Jurkat, Clone E6-1 (cell line): ENCODE data around the gene TRIM38.
A peak's percentile ranks its signal among the peaks of the same experiment; 100 is the strongest.
"Not testable (repeated sequence)": the region's sequence is repeated elsewhere in the genome, so short reads cannot be mapped to it uniquely, and the experiment has no call there.

ENCODE experiments used
- DNase-seq: peaks from one replicate; pipeline ENCODE4 v3.0.0-alpha.2; 2011; ENCODE audit warnings: low read depth, low spot score
- H3K4me3 ChIP-seq: 2 replicates; pipeline ENCODE4 v1.5.1; 2011; ENCODE audit warnings: mild to moderate bottlenecking, low read length, control low read depth, moderate library complexity

The TRIM38 gene

DNA sequence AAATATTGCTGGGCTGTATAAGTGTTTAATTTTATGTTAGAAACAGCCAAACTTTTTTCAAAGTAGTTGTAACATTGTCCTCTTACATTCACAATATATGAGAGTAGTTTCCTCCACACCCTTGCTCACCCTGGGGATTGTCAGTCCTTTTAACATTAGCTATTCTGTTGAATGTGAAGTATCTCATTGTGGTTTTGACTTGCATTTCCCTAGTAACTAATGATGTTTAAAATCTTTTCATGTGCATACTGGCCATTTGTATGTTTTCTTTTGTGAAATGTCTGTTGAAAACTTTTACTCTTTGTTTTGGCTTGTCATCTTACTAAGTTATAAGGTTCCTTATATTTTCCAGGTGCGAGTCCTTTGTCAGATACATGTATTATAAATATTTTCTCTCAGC, 32.9 kb downstream of the TRIM38 start:
- H3K4me3 ChIP-seq, result no peak overlapping the region
- DNase-seq, result peak; percentile 3

DNA sequence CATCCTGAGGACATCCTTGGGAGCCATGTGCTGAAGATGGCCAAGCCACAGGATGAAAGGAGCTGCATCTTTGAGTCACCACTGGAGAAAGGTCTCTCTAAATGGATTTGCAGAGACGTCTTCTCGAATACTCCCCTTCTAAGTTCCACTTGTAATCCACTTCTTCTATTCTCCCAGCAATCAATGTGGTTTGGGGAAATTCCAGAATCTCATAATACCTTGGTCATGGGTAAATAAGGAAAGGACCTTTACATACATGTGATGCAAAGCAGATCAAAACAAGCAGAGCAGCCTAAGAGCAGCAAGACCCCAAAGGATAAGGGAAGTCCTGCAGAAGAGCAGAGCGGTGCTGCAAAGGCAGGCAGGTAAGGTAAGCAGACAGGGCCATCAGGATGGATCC, 35.3 kb downstream of the TRIM38 start:
- no peak overlapping the region for H3K4me3 ChIP-seq
- DNase-seq, result no peak

GRCh38 chr6:25998379-25998778, 35.8 kb downstream of the TRIM38 start:
- H3K4me3 ChIP-seq, result no peak overlapping the region
- DNase-seq, result no peak

DNA sequence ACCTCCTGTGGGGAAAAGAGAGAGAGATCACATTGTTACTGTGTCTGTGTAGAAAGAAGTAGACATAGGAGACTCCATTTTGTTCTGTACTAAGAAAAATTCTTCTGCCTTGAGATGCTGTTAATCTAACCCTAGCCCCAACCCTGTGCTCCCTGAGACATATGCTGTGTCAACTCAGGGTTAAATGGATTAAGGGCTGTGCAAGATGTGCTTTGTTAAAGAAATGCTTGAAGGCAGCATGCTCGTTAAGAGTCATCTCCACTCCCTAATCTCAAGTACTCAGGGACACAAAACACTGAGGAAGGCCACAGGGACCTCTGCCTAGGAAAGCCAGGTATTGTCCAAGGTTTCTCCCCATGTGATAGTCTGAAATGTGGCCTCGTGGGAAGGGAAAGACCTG, 36.6 kb downstream of the TRIM38 start:
- not testable (repeated sequence) for DNase-seq

GRCh38 chr6:26000366-26001144, 38.0 kb downstream of the TRIM38 start:
- no peak overlapping the region for H3K4me3 ChIP-seq
- no peak for DNase-seq

More for the DNA sequence above, 36.6 kb downstream of the TRIM38 start:
- not testable (repeated sequence) for H3K4me3 ChIP-seq

- no peak overlapping the region for H3K4me3 ChIP-seq
- no peak for DNase-seq
Measured at GRCh38 chr6:26003102-26003694, 40.6 kb downstream of the TRIM38 start.

DNA sequence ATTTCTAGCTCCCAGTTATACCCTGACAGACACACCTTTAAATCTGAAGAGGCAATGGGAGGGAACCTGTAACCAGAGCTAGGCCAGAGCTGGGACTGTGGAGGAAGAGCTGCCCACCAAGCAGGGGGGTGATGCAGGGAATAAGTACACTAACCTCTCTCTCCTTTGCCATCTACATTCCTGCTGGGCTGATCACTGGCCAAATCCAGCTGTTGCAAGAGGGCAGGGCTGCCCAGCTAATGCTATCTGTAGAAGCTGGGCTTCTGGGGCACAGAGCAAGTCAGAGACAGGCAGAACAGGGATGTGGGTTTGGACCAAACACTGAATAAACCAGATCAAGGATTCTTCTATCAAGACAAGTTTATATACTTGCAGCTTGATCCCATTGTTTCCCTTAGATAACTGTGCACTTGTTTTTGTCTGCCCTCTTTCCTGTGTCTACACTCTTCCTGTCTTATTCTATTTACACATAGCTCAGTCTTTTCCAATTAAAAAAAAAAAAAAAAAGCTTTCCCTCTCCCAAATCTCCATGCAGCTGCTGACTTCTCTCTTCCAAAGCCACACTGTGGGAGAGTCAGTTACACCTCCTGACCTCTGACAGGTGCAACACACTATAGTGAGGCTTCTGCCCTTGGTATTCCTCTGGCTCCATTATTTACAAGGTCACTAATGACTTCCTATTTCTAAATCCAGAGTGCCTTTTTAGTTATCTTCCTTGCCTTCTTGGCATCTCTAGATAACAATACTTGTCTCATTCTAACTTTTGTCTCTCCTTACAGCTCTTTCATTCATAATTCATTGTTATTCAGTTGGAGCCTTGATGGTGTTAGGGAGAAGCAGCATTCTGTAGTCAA, 43.7 kb downstream of the TRIM38 start:
- H3K4me3 ChIP-seq, result no peak overlapping the region
- DNase-seq, result no peak

- not testable (repeated sequence) for DNase-seq, H3K4me3 ChIP-seq
Measured at GRCh38 chr6:26006940-26007305, 44.3 kb downstream of the TRIM38 start.

DNA sequence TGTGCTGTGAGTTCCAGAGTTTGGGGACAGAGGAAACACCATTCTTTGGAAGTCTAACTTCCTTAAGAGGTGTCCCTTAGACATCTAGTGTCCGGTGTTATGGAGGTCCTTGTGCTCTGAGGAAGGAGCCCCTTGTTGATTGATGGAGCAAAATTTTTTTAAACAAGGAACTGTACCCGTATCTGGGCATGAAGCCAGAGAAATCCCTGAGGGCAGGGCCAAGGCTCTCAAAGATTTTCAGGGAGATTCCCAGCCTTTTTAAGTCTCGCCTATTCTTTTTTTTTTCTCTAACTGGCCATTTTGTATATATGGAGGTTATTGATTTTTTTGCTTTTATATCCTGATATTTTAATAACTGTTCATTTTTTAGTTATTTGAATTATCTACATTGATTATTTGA, 45.9 kb downstream of the TRIM38 start:
- no peak for DNase-seq
- no peak overlapping the region for H3K4me3 ChIP-seq

GRCh38 chr6:26009817-26010216, 47.2 kb downstream of the TRIM38 start:
- H3K4me3 ChIP-seq, result no peak overlapping the region
- no peak for DNase-seq

DNA sequence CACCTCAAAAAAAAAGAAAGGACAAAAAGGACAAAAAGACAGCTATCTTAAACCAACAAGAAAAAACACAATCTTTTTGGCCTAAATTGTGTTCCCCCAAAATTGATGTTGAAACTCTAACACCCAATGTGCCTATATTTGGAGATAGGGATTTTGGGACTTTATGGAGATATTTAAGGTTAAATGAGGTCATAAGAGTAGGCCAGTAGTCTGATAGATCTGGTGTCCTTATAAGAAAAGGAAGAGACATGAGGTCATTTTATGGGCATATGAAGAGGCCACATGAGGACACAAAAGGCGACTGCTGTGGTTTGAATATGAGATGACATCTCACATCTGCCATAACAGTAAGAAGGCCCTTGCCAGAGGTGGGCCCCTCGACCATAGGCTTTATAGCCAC, 49.5 kb downstream of the TRIM38 start:
- no peak overlapping the region for H3K4me3 ChIP-seq
- DNase-seq, result no peak

- DNase-seq, result not testable (repeated sequence)
Measured at GRCh38 chr6:26014386-26014785, 51.8 kb downstream of the TRIM38 start.

DNA sequence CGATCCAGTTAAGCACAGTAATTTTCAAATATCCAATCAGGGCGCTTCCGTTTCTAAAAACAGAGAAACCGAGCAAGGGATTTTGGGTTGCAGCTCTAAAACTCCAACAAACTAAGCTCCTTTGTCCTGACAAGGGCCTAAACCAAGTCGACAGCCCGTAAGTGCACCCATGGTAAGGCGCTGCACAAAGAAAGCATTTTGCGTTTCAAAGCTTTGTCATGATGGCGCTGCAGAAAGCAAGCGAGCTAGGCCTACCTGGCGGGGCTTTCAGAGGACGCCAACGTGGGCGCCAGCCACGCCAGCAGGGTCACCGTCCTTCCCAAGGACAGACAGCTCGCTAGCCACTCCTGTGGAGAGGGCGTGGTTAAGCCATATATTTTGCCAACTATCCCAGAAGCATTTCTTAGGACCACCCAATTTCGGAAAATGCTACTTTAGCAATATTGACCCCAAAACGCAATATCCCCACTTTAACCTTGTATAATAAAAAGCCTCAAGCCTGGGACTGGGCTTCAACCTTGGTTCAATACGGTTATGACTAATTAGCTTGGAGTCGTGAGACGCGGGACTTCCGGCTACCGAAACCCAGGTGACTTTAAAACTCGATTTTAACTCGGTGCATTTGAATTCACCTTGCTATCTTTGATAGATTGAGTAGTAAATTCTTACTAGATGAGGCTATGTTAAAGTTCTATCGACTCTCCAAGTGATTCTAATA, 53.8 kb downstream of the TRIM38 start:
- no peak overlapping the region for H3K4me3 ChIP-seq
- DNase-seq, result no peak

More at GRCh38 chr6:26014386-26014785, 51.8 kb downstream of the TRIM38 start:
- H3K4me3 ChIP-seq, result not testable (repeated sequence)

GRCh38 chr6:26016963-26017631, 54.5 kb downstream of the TRIM38 start:
- H3K4me3 ChIP-seq, result no peak overlapping the region
- no peak for DNase-seq

- H3K4me3 ChIP-seq, result no peak overlapping the region
- no peak for DNase-seq
Measured at GRCh38 chr6:26017632-26017966, 55.0 kb downstream of the TRIM38 start.

DNA sequence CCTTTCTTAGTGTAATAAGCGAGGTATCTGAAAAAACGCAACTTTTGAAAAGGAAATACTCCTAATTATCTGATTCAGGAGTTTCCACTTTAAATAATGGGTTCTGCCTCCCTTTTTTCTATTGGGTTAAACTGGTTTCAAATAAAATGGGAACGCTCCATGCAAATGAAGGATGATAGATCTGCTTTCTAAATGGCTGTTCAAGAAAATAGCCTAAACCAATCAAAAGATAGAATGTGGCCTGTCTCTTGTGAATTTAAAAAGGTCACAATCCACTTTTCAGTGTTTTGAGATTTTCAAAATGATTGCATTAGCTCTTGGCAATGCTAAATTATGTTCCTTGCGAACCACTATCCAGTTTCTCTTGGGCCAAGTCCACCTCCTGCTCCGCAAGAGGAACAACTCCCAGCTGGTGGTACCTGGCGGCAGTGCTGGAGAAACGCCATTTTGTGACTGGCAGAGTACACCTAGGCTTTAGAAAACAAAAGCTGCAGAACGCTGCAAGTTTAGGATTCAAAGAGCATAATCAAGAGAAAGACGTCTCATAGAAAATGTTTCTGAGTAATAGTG, 56.7 kb downstream of the TRIM38 start:
- no peak for DNase-seq
- no peak overlapping the region for H3K4me3 ChIP-seq

DNA sequence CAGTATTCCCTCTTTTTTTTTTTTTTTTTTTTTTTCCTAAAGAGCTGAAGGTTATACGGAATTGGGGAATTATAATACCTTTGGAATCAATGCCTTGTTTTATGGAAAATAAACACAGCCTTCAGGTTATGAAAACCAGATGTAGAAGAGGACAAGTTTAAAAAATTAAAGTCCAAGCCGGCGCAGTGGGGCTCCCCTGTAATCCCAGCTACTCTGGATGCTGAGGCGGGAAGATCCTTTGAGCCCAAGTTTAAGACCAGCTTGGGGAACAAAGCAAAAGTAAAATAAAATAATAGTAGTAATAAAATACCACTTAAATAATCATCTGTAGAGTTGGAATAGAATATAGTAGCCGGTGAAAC, 57.3 kb downstream of the TRIM38 start:
- H3K4me3 ChIP-seq, result no peak overlapping the region
- no peak for DNase-seq

GRCh38 chr6:26020329-26021000, 57.9 kb downstream of the TRIM38 start:
- peak overlapping the region; percentile 72 for H3K4me3 ChIP-seq
- DNase-seq, result peak; percentile 96
